Ovary (tissue), 3 donors: ENCODE data around the gene MMS22L.

Experiments used
- CTCF ChIP-seq, 3 donors: fragments of 450-650 bp in 2 of 3; fragments of 200-600 bp in 1 of 3; IDR thresholded peaks; one replicate each; pipeline versions ENCODE4 v1.5.1 to v1.8.0; 2016 to 2022; ENCODE audit warnings: antibody characterized with exemption in 3 of 3, mild to moderate bottlenecking in 1 of 3
- POLR2A ChIP-seq: fragments of 450-650 bp; IDR thresholded peaks from one replicate; pipeline ENCODE4 v1.6.1; 2017; ENCODE audit warnings: antibody characterized with exemption, mild to moderate bottlenecking, moderate library complexity
- donor health status: DM: no; HTN: no; CAD: no.

- no peak for TF ChIP-seq POLR2A
- TF ChIP-seq CTCF (IDR thresholded peaks at IDR 0.05): no peak
These were observed 22.5 kb upstream of the MMS22L start for GRCh38 chr6:97305414-97306066.
